GM12878 (cell line): ENCODE data around the gene PIWIL1. TPM values are rescaled to one million over a fixed set of nuclear protein-coding genes. Genes with fewer than 3 reads are reported as not detected.

ENCODE experiments used
- ATAC-seq: fragments of 200-7000 bp; cut with Tn5 transposase; 3 replicates; pipeline ENCODE4 v1.9.1; 2020; ENCODE audit warnings: mild to moderate bottlenecking, moderate library complexity
- BruUV-seq: library from RNA; stranded (reverse); fragments of 400-500 nt; replicated peaks from 2 replicates; lab custom pipeline; 2021; lab: Mats Ljungman, UMichigan
- CTCF ChIA-PET: fragments of 300-600 bp; sonication (Branson Sonifier 250); formaldehyde crosslinking; extraction: SDS; loops from one replicate; lab custom pipeline; 2021; ENCODE audit warnings: inconsistent platforms; lab: Yijun Ruan, JAX
- POLR2A ChIA-PET: fragments of 350-600 bp; formaldehyde crosslinking; extraction: SDS; loops from one replicate; lab custom pipeline; 2021; ENCODE audit warnings: inconsistent platforms; lab: Charles Lee
- RAD21 ChIA-PET: fragments of 300-600 bp; sonication (Branson Sonifier 250); formaldehyde crosslinking; loops from one replicate; lab custom pipeline; 2023; ENCODE audit warnings: antibody characterized with exemption; ENCODE audit not compliant: unreplicated experiment; lab: Charles Lee
- SMC1A ChIA-PET: fragments of 300-600 bp; sonication (Branson Sonifier 250); formaldehyde crosslinking; loops from one replicate; lab custom pipeline; 2023; ENCODE audit not compliant: unreplicated experiment, uncharacterized antibody; lab: Charles Lee
- DNase-seq: peaks from one replicate; pipeline ENCODE4 v3.0.0-alpha.2; 2011; ENCODE audit warnings: low read depth, low spot score
- FAIRE-seq: peaks from 3 replicates; lab custom pipeline; 2011; peaks lifted over from hg19 to GRCh38; lab: Jason Lieb, UNC
- H2AFZ ChIP-seq: 2 replicates; pipeline ENCODE4 v1.6.0; 2011; ENCODE audit warnings: low read depth, low read length, control low read depth; ENCODE audit not compliant: control insufficient read depth
- H3K27ac ChIP-seq: 2 replicates; pipeline ENCODE4 v1.5.1; 2011; ENCODE audit warnings: control low read depth; ENCODE audit not compliant: control insufficient read depth, insufficient read depth
- H3K27me3 ChIP-seq, 2 experiments: replicated peaks in 1 of 2; 2 replicates each; pipeline versions ENCODE4 v1.6.0 to v1.6.1; 2011; ENCODE audit warnings: low read length in 1 of 2; ENCODE audit not compliant: control insufficient read depth in 2 of 2, insufficient read depth in 2 of 2
- H3K36me3 ChIP-seq, 2 experiments: 2 replicates each; pipeline ENCODE4 v1.5.1; 2011; ENCODE audit warnings: low read length in 1 of 2; ENCODE audit not compliant: control insufficient read depth in 2 of 2, insufficient read depth in 2 of 2
- H3K4me1 ChIP-seq: 2 replicates; pipeline ENCODE4 v1.6.1; 2011; ENCODE audit warnings: mild to moderate bottlenecking, low read length, moderate library complexity, mixed read lengths; ENCODE audit not compliant: control insufficient read depth, insufficient read depth
- H3K4me2 ChIP-seq: 2 replicates; pipeline ENCODE4 v1.6.0; 2011; ENCODE audit warnings: control low read depth; ENCODE audit not compliant: control insufficient read depth, insufficient read depth
- H3K4me3 ChIP-seq: fragments of 200-600 bp; sonication (generic); 2 replicates; pipeline ENCODE4 v1.5.1; 2016
- H3K79me2 ChIP-seq: 2 replicates; pipeline ENCODE4 v1.6.0; 2011; ENCODE audit warnings: low read length; ENCODE audit not compliant: control insufficient read depth, insufficient read depth
- H3K9ac ChIP-seq: 2 replicates; pipeline ENCODE4 v1.8.0; 2011; ENCODE audit warnings: low read length, control low read depth, mixed read lengths; ENCODE audit not compliant: control insufficient read depth, insufficient read depth
- H3K9me3 ChIP-seq: replicated peaks from 3 replicates; pipeline ENCODE4 v1.5.1; 2011; ENCODE audit warnings: mild to moderate bottlenecking, low read length; ENCODE audit not compliant: control insufficient read depth, insufficient read depth
- H4K20me1 ChIP-seq: 2 replicates; pipeline ENCODE4 v1.6.0; 2011; ENCODE audit not compliant: control insufficient read depth, insufficient read depth
- BHLHE40 ChIP-seq, 2 experiments: fragments of 450-650 bp in 1 of 2; IDR thresholded peaks; 2 replicates each; pipeline ENCODE4 v1.6.1; 2011 to 2017; ENCODE audit warnings: low read depth in 2 of 2, borderline replicate concordance in 1 of 2, improper control_type of control experiment in 1 of 2, low read length in 1 of 2, mild to moderate bottlenecking in 1 of 2
- IRF4 ChIP-seq: IDR thresholded peaks from 2 replicates; pipeline ENCODE4 v1.6.1; 2011; ENCODE audit warnings: low read depth, low read length
- SMC3 ChIP-seq: IDR thresholded peaks from 2 replicates; pipeline ENCODE4 v1.6.1; 2011; ENCODE audit warnings: low read length, improper control_type of control experiment, borderline replicate concordance
- SP1 ChIP-seq: IDR thresholded peaks from one replicate; pipeline ENCODE4 v1.6.1; 2011; ENCODE audit warnings: low read depth, low read length
- SRF ChIP-seq, 2 experiments: IDR thresholded peaks; 2 replicates each; pipeline ENCODE4 v1.6.1; 2011; ENCODE audit warnings: low read depth in 2 of 2, low read length in 2 of 2, mild to moderate bottlenecking in 1 of 2, moderate library complexity in 1 of 2
- WRNIP1 ChIP-seq: IDR thresholded peaks from 2 replicates; pipeline ENCODE4 v1.6.1; 2011; ENCODE audit warnings: low read depth, low read length, improper control_type of control experiment, borderline replicate concordance
- ZBTB4 ChIP-seq: fragments of 450-650 bp; formaldehyde crosslinking; IDR thresholded peaks from 2 replicates; pipeline ENCODE4 v1.4.0; 2022; ENCODE audit warnings: mild to moderate bottlenecking, moderate library complexity
- WGBS: methylation state at CpG from one replicate; pipeline ENCODE4 v1.1.6; 2016; ENCODE audit warnings: low lambda C conversion rate; ENCODE audit not compliant: insufficient replicate concordance, insufficient coverage; ENCODE audit errors: missing lambda C conversion rate; 5-methylcytosine and 5-hydroxymethylcytosine counted together
- in situ Hi-C: fragments of 300-500 bp; cut with MboI; formaldehyde crosslinking; loops from 9 replicates; pipeline ENCODE4 v1.14.3; 2018; ENCODE audit warnings: mixed read lengths
- intact Hi-C: fragments of 100-400 bp; cut with micrococcal nuclease; formaldehyde crosslinking; loops from one replicate; pipeline ENCODE4 v1.14.2; 2022; ENCODE audit not compliant: unreplicated experiment
- polyA plus RNA-seq, 11 experiments: library from polyadenylated mRNA; depleted of rRNA in 4 of 11; unstranded in 6 of 11; stranded (reverse) in 5 of 11; fragments of >200 nt; fragmentation: Nextera tagmentation in 4 of 11; fragmentation: Illumina TruSeq in 1 of 11; extraction: Ambion mirVana in 4 of 11; extraction: Trizol in 1 of 11; gene quantifications; 1 replicate in 1 of 11; 2 replicates in 10 of 11; pipeline versions ENCODE4 v1.2.1 to v1.2.3, GENCODE V29; 2011 to 2016; ENCODE audit warnings: inconsistent platforms in 2 of 11, missing spikeins in 2 of 11, low read depth in 1 of 11
- total RNA-seq, 4 experiments: library from RNA; depleted of rRNA in 3 of 4; stranded (reverse); fragments of >200 nt in 3 of 4; fragmentation: Illumina TruSeq in 1 of 4; extraction: Trizol in 1 of 4; gene quantifications; 2 replicates each; pipeline versions ENCODE4 v1.2.1 to v1.2.3, GENCODE V29; 2013 to 2021

PIWIL1 gene
- total and polyA plus RNA-seq, 10 of the 15 experiments (the other 5 are each of a cell fraction or from before 2014, with no cell fraction given), result not detected

- no peak for ATAC-seq
- no peak overlapping the region for H3K9ac ChIP-seq
- no peak for TF ChIP-seq ZBTB4 (CRISPR knock-in tag)
- no peak for TF ChIP-seq IRF4
- TF ChIP-seq SMC3, result no peak
- no peak for TF ChIP-seq SP1
- TF ChIP-seq BHLHE40 (IDR thresholded peaks at IDR 0.05; ENCODE audit: borderline replicate concordance in 1 of 2, low read depth in 2 of 2, low read length in 1 of 2), result no peak
- no peak for TF ChIP-seq SRF (IDR thresholded peaks at IDR 0.05; ENCODE audit: low read depth in 2 of 2, low read length in 2 of 2)
- no peak for TF ChIP-seq WRNIP1
- TF ChIP-seq, all 136 proteins: peak for 0
- SMC1A ChIA-PET, result no interaction called here
- Histone ChIP-seq H3K36me3 (no peaks in the 10 kb centered on the region), H3K4me3 (no peak overlapping the region), H3K4me2 (no peak overlapping the region), H2AFZ (no peak overlapping the region), H3K4me1 (no peaks in the 10 kb centered on the region), H3K27me3 (no peaks in the 10 kb centered on the region), H4K20me1 (no peaks in the 10 kb centered on the region), H3K9me3 (no peaks in the 10 kb centered on the region; the same call in 2 of the 3 replicates), H3K79me2 (no peaks in the 10 kb centered on the region), H3K27ac (no peak overlapping the region)
- CTCF ChIA-PET, result no interaction called here
- intact Hi-C loops, result no loop called here
- no TSS peak for BruUV-seq
- POLR2A ChIA-PET, result no interaction called here
- no peak for FAIRE-seq
- no peak for DNase-seq
- 64% methylated on average over 13 of the region's 13 CpGs for WGBS
- RAD21 ChIA-PET, result no interaction called here
- in situ Hi-C loops, result no loop called here
Observed at GRCh38 chr12:130367523-130367922, 29.8 kb downstream of the PIWIL1 start.
